ENCODE data around the gene MYH7. TPM values are rescaled to one million over a fixed set of nuclear protein-coding genes. Genes with fewer than 3 reads are reported as not detected.

The MYH7 gene
- total and polyA plus RNA-seq, 8 donors: 0.23 to 4.9 (median 2.4) TPM; not detected in 4

DNA sequence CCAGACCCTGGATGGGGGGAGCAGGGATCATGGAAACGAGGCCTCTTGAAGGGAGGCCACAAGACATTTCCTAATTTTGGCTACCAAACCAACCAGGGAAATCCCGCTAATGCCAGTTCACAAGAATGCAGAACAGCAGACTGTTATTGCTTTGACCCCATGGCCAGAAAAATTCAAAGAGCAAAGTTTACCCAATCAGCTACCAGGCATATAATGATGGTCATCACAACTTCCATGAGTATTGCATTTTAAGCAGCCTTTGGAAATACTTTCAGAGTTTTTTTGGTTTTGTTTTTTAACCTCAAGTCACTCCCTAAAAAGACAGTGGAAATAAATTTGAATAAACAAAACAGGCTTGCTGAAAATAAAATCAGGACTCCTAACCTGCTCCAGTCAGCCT, 63.0 kb downstream of the MYH7 start, which contains the start of gene IL25:
Gene IL25 (plus strand): TSS at position 301 of the 400 bp plus-strand sequence.
- no peak for DNase-seq
- Histone ChIP-seq H3K27me3 (no peaks in the 10 kb centered on the region), H3K27ac (no peak within 1 kb of the TSS), H3K4me1 (peaks cover 0 to 10% (median 0%) of the 10 kb centered on the region in 4 donors), H3K36me3 (no peaks in the 10 kb centered on the region), H3K9me3 (no peaks in the 10 kb centered on the region), H3K4me3 (no peak within 1 kb of the TSS)
- 71 to 83% (median 73%) methylated on average over 2 of the region's 2 CpGs for WGBS, 5 donors
- intact Hi-C loops (cut with DNase I; ENCODE audit: low total_unique reads): loop anchor here (5.0 kb wide), 1 partner anchor 110 kb away; no protein-coding TSS in a partner anchor
- no peak for TF ChIP-seq EP300 (IDR thresholded peaks at IDR 0.05)
- no peak for TF ChIP-seq POLR2A (IDR thresholded peaks at IDR 0.05)
- no peak for TF ChIP-seq POLR2AphosphoS5 (IDR thresholded peaks at IDR 0.05)
- TF ChIP-seq, protein P1, sequence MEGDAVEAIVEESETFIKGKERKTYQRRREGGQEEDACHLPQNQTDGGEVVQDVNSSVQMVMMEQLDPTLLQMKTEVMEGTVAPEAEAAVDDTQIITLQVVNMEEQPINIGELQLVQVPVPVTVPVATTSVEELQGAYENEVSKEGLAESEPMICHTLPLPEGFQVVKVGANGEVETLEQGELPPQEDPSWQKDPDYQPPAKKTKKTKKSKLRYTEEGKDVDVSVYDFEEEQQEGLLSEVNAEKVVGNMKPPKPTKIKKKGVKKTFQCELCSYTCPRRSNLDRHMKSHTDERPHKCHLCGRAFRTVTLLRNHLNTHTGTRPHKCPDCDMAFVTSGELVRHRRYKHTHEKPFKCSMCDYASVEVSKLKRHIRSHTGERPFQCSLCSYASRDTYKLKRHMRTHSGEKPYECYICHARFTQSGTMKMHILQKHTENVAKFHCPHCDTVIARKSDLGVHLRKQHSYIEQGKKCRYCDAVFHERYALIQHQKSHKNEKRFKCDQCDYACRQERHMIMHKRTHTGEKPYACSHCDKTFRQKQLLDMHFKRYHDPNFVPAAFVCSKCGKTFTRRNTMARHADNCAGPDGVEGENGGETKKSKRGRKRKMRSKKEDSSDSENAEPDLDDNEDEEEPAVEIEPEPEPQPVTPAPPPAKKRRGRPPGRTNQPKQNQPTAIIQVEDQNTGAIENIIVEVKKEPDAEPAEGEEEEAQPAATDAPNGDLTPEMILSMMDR (IDR thresholded peaks at IDR 0.05): no peak

DNA sequence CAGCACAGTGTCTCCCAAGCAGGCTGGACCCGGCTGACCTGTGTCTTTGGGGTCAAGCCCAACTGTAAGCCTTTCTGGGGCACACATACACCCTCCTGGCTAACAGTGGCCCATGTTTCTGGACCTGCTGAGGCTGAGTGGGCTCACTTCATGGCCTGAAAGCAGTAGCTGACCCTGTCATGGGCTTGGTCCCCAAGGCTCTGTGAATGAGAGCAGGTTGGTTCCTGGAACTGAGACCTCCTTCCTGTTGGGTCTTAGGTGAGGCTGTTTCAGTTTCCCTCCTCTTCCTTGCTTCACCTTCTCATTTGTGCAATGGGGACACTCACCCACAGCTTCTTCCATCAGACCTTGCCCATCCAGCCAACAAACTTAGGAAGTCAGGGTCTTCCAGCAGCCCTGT, 63.6 kb downstream of the MYH7 start:
- 75 to 86% (median 78%) methylated on average over 1 of the region's 1 CpG; no CpG with 5 or more reads in 1 of the 5 donors for WGBS, 5 donors
- Histone ChIP-seq H3K36me3 (no peaks in the 10 kb centered on the region), H3K27me3 (peaks cover 0 to under 1% (median 0%) of the 10 kb centered on the region in 3 donors), H3K4me3 (no peak overlapping the region), H3K27ac (no peak overlapping the region), H3K9me3 (no peaks in the 10 kb centered on the region), H3K4me1 (peaks cover 0 to 11% (median 2%) of the 10 kb centered on the region in 4 donors)
- no peak for DNase-seq
- TF ChIP-seq, protein P1 (IDR thresholded peaks at IDR 0.05): no peak
- TF ChIP-seq EP300 (IDR thresholded peaks at IDR 0.05) (no peak), POLR2A (IDR thresholded peaks at IDR 0.05) (no peak), POLR2AphosphoS5 (IDR thresholded peaks at IDR 0.05) (no peak)
- intact Hi-C loops (cut with DNase I; ENCODE audit: low total_unique reads): loop anchor here (5.0 kb wide), 1 partner anchor 110 kb away; no protein-coding TSS in a partner anchor

DNA sequence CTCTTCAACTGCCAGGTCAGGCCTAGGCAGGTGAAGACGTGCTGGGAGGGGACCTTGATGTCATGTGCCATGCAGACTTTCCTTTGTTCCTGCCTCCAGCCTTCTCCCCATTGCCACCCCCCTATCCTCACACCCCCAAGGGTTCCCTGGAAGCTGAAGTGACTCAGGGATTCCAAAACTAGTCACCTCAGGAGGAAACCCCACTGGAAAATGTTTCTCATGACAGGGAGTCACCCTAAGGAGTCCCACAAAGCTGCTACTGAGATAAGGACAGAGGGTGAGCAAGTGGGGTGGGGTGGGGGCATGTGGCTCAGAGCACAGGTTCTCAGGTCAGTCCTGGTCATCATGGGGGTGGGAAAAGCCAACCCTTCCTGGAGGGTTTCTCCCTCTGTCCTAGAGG, 65.2 kb downstream of the MYH7 start:
- Histone ChIP-seq H3K4me3 (no peak overlapping the region), H3K9me3 (no peaks in the 10 kb centered on the region), H3K4me1 (peaks cover 4 to 23% (median 14%) of the 10 kb centered on the region in 4 donors), H3K36me3 (no peaks in the 10 kb centered on the region), H3K27ac (no peak overlapping the region), H3K27me3 (peaks cover 0 to 17% (median 10%) of the 10 kb centered on the region in 3 donors)
- TF ChIP-seq POLR2AphosphoS5 (IDR thresholded peaks at IDR 0.05) (no peak), POLR2A (IDR thresholded peaks at IDR 0.05) (no peak), EP300 (IDR thresholded peaks at IDR 0.05) (no peak)
- TF ChIP-seq, protein P1 (IDR thresholded peaks at IDR 0.05): no peak
- 38 to 86% (median 63%) methylated on average over 1 of the region's 1 CpG for WGBS, 5 donors
- intact Hi-C loops (cut with DNase I; ENCODE audit: low total_unique reads): loop anchor here (5.0 kb wide), 1 partner anchor 108 kb away; no protein-coding TSS in a partner anchor
- no peak for DNase-seq

DNA sequence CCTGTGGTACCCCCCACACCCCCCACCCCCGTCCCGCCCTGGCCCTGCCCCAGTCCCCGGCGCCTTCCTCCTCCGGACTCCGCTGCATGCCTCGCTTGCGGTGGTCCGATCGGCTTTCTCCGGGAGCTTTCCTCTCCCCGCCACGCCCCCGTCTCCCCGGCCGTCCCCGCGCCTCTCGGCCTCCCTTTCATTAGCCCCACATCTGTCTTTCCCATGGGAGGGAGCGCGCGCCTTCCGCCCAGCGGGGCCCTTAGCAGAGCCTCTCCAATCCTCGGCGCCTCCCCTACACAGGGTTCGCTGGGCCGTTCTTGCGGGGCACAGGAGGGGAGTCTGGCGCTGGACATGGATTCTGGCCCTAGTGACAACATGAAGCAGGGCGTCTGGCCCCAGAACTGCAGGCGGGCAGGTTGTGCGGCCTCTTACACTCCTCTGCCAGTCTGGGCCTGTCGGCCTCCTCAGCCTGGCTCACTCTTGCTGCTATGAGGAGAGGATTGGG, 69.0 kb downstream of the MYH7 start:
- 16 to 29% (median 24%) methylated on average over 15 to 34 of the region's 34 CpGs for WGBS, 5 donors
- intact Hi-C loops (cut with DNase I; ENCODE audit: low total_unique reads): no loop called here
- H3K9me3 ChIP-seq: no peaks in the 10 kb centered on the region
- H3K27ac ChIP-seq: peak overlapping the region; percentile 62 to 94 (median 84)
- DNase-seq: peak in 1 of 2 donors; percentile 94
- H3K36me3 ChIP-seq: no peaks in the 10 kb centered on the region
- H3K4me3 ChIP-seq: peak overlapping the region; percentile 47 to 65 (median 49)
- peaks cover 0 to 32% (median 24%) of the 10 kb centered on the region in 3 donors for H3K27me3 ChIP-seq
- TF ChIP-seq POLR2AphosphoS5 (IDR thresholded peaks at IDR 0.05): peak in 1 of 3 donors; percentile 3
- TF ChIP-seq, protein P1 (IDR thresholded peaks at IDR 0.05): no peak
- H3K4me1 ChIP-seq: peaks cover 8 to 58% (median 33%) of the 10 kb centered on the region in 4 donors
